Measurements from ENCODE around the gene CENPB.

Gene CENPB

GRCh38 chr20:3786126-3786484 lies 435 bp downstream of the CENPB start:
- no peak for DNase-seq

GRCh38 chr20:3785240-3786125 lies 1.1 kb downstream of the CENPB start:
- DNase-seq: no peak

GRCh38 chr20:3784863-3785239 lies 1.7 kb downstream of the CENPB start:
- no peak for DNase-seq

GRCh38 chr20:3784216-3784853 lies 2.2 kb downstream of the CENPB start:
- DNase-seq: no peak

- DNase-seq: no peak
Measured at GRCh38 chr20:3783511-3784195, 2.9 kb downstream of the CENPB start.

- no peak for DNase-seq
Measured at GRCh38 chr20:3783068-3783489, 3.5 kb downstream of the CENPB start.

- no peak for DNase-seq
Measured at GRCh38 chr20:3782597-3782996, 3.9 kb downstream of the CENPB start.

- DNase-seq: peak; percentile 24
Measured at GRCh38 chr20:3781153-3781910, 5.2 kb downstream of the CENPB start, which contains the start of gene SPEF1. Gene SPEF1, minus strand, starts transcription at chr20:3781448. Its CDS starts 161 bp downstream, at chr20:3781287.

GRCh38 chr20:3778976-3779375 lies 7.6 kb downstream of the CENPB start:
- no peak for DNase-seq

- no peak for DNase-seq
Measured at GRCh38 chr20:3777716-3778629, 8.6 kb downstream of the CENPB start.

GRCh38 chr20:3777381-3777715 lies 9.2 kb downstream of the CENPB start:
- no peak for DNase-seq

- no peak for DNase-seq
Measured at GRCh38 chr20:3775457-3776108, 11.0 kb downstream of the CENPB start.

GRCh38 chr20:3771552-3772058 lies 14.9 kb downstream of the CENPB start:
- no peak for DNase-seq

- peak; percentile 52 for DNase-seq
Measured at GRCh38 chr20:3768342-3769130, 18.0 kb downstream of the CENPB start.

- peak; percentile 93 for DNase-seq
Measured at GRCh38 chr20:3767427-3768341, 18.9 kb downstream of the CENPB start, which contains the start of gene ADISSP. Gene ADISSP, minus strand, starts transcription at chr20:3767753. Its CDS starts 7,653 bp downstream, at chr20:3760100.

- no peak for DNase-seq
Measured at GRCh38 chr20:3767110-3767426, 19.5 kb downstream of the CENPB start.

GRCh38 chr20:3766422-3767109 lies 20.0 kb downstream of the CENPB start:
- no peak for DNase-seq

GRCh38 chr20:3765171-3765882 lies 21.2 kb downstream of the CENPB start:
- DNase-seq: no peak
